ENCODE data around the gene MDGA2.
"Not testable (repeated sequence)": the region's sequence is repeated elsewhere in the genome, so short reads cannot be mapped to it uniquely, and the experiment has no call there.

The MDGA2 gene

GRCh38 chr14:47264842-47265241 is 410.6 kb downstream of the MDGA2 start:
- in situ Hi-C loops (cut with MboI; ENCODE audit: low sequenced_read_pairs, unreplicated experiment), result no loop called here
- TF ChIP-seq CTCF (IDR thresholded peaks at IDR 0.05; ENCODE audit: borderline replicate concordance, control extremely low read depth, extremely low read depth, insufficient read depth, missing control alignments), result no peak
- DNase-seq (ENCODE audit: low spot score), result no peak

GRCh38 chr14:47262801-47263200 is 412.6 kb downstream of the MDGA2 start:
- no peak for TF ChIP-seq CTCF (IDR thresholded peaks at IDR 0.05; ENCODE audit: borderline replicate concordance, control extremely low read depth, extremely low read depth, insufficient read depth, missing control alignments)
- DNase-seq (ENCODE audit: low spot score), result no peak
- in situ Hi-C loops (cut with MboI; ENCODE audit: low sequenced_read_pairs, unreplicated experiment), result no loop called here

DNA sequence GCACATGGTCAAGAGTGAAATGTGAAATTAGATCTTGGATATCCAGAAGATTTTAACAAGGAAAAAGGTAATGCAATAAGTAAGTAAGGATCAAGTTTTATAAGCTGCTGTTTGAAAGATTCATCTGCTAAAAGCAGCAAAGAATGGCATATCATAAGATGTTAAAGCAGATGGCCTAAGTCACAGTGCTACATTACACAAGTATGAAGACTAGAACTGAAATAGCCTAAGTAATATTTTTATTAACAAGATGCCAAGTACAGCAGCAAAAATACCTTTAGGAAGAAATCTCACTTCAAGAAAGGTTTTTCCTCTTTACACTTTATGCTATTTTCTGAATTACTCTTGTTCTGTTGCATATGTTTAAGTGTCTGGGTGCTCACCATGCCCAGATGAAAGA is 414.1 kb downstream of the MDGA2 start:
- no peak for DNase-seq (ENCODE audit: low spot score)
- TF ChIP-seq CTCF (IDR thresholded peaks at IDR 0.05; ENCODE audit: borderline replicate concordance, control extremely low read depth, extremely low read depth, insufficient read depth, missing control alignments), result no peak
- in situ Hi-C loops (cut with MboI; ENCODE audit: low sequenced_read_pairs, unreplicated experiment), result no loop called here

GRCh38 chr14:47259796-47260195 is 415.6 kb downstream of the MDGA2 start:
- no peak for DNase-seq (ENCODE audit: low spot score)
- in situ Hi-C loops (cut with MboI; ENCODE audit: low sequenced_read_pairs, unreplicated experiment), result no loop called here
- no peak for TF ChIP-seq CTCF (IDR thresholded peaks at IDR 0.05; ENCODE audit: borderline replicate concordance, control extremely low read depth, extremely low read depth, insufficient read depth, missing control alignments)

DNA sequence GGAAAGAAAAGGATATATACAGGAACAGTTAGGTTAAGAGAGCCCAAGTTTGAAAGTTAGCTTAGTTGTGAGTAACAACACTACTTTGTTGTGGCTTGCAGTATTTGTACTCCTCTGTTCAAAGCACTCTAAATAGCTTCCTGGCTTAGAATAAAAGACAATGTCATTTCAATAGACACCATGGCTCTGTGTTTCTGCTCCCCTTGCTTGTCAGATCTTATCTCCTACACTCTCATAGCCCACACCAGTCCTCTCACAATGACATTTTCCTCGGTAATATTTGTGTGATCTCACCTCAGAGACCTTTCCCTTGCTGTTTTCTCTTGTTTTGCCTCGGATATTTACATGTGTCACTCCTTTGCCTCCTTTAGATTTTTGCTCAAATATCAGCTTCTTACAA is 418.4 kb downstream of the MDGA2 start:
- in situ Hi-C loops (cut with MboI; ENCODE audit: low sequenced_read_pairs, unreplicated experiment), result no loop called here
- TF ChIP-seq CTCF (IDR thresholded peaks at IDR 0.05; ENCODE audit: borderline replicate concordance, control extremely low read depth, extremely low read depth, insufficient read depth, missing control alignments), result no peak
- no peak for DNase-seq (ENCODE audit: low spot score)

DNA sequence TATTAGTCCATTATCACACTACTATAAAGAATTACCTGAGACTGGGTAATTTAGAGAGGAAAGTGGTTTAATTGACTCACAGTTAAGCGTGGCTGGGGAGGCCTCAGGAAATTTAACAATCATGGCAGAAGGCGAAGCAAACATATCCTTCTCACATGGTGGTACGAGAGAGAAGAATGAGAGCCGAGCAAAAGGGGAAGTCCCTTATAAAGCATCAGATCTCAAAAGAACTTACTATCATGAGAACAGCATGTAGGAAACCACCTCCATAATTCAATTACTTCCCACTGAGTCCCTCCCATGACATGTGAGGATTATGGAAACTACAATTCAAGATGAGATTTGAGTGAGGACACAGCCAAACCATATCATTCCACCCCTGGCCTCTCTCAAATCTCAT is 422.6 kb downstream of the MDGA2 start:
- no peak for DNase-seq (ENCODE audit: low spot score)
- in situ Hi-C loops (cut with MboI; ENCODE audit: low sequenced_read_pairs, unreplicated experiment), result no loop called here
- no peak for TF ChIP-seq CTCF (IDR thresholded peaks at IDR 0.05; ENCODE audit: borderline replicate concordance, control extremely low read depth, extremely low read depth, insufficient read depth, missing control alignments)

GRCh38 chr14:47246367-47246766 is 429.0 kb downstream of the MDGA2 start:
- no peak for DNase-seq (ENCODE audit: low spot score)
- in situ Hi-C loops (cut with MboI; ENCODE audit: low sequenced_read_pairs, unreplicated experiment), result no loop called here
- TF ChIP-seq CTCF (IDR thresholded peaks at IDR 0.05; ENCODE audit: borderline replicate concordance, control extremely low read depth, extremely low read depth, insufficient read depth, missing control alignments), result no peak

DNA sequence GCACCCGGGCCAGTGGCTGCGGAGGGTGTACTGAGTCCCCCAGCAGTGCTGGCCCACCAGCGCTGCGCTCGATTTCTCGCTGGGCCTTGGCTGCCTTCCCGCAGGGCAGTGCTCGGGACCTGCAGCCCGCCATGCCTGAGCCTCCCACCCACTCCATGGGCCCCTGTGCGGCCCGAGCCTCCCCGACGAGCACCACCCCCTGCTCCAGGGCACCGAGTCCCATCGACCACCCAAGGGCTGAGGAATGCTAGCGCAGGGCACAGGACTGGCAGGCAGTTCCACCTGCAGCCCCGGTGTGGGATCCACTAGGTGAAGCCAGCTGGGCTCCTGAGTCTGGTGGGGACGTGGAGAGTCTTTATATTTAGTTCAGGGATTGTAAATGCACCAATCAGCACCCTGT is 432.8 kb downstream of the MDGA2 start:
- in situ Hi-C loops (cut with MboI; ENCODE audit: low sequenced_read_pairs, unreplicated experiment), result not testable (repeated sequence)

More for the DNA sequence above, 432.8 kb downstream of the MDGA2 start:
- not testable (repeated sequence) for DNase-seq (ENCODE audit: low spot score)

Data from GM13976 (cell line).